ENCODE results near the gene TMEM163. TPM values are rescaled to one million over a fixed set of nuclear protein-coding genes. Genes with fewer than 3 reads are reported as not detected.
A peak's percentile ranks its signal among the peaks of the same experiment; 100 is the strongest.

Gene TMEM163
- total RNA-seq, 2 experiments from 2014 or later, result not detected

DNA sequence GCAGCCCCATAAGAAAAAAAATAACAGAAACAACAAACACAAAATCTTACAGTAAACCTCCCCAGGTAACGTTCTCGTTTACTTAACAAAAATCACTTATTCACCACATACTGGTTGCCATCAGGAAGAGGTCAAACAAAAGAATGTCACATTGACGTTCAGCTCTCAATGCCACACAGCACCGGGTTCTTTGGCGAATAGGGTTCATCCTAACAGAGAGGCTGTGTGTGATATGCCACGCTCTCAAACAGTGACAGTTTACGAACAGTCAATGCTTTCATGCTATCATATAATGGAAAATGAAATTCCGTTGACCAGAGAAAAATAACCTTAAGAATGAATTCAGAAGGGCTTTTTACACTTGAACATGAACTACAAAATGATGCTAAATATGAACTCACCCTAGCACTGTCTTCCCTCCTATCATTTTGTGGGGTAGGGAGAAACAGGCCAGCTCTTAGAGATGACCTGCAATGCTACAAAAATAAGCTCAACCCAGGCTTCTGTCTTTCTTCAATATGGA lies 2.0 kb downstream of the TMEM163 start:
- TF ChIP-seq, protein P1, sequence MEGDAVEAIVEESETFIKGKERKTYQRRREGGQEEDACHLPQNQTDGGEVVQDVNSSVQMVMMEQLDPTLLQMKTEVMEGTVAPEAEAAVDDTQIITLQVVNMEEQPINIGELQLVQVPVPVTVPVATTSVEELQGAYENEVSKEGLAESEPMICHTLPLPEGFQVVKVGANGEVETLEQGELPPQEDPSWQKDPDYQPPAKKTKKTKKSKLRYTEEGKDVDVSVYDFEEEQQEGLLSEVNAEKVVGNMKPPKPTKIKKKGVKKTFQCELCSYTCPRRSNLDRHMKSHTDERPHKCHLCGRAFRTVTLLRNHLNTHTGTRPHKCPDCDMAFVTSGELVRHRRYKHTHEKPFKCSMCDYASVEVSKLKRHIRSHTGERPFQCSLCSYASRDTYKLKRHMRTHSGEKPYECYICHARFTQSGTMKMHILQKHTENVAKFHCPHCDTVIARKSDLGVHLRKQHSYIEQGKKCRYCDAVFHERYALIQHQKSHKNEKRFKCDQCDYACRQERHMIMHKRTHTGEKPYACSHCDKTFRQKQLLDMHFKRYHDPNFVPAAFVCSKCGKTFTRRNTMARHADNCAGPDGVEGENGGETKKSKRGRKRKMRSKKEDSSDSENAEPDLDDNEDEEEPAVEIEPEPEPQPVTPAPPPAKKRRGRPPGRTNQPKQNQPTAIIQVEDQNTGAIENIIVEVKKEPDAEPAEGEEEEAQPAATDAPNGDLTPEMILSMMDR (IDR thresholded peaks at IDR 0.05), result no peak
- H3K36me3 Mint-ChIP-seq (ENCODE audit: low read depth), result no peaks in the 10 kb centered on the region
- H3K9me3 Mint-ChIP-seq, result no peaks in the 10 kb centered on the region
- POLR2A ChIA-PET, result interaction anchor here (0.6 kb wide), 1 partner anchor 11 kb away, joined by 3 read pairs; no protein-coding TSS in a partner anchor
- H3K4me3 Mint-ChIP-seq, result no peak overlapping the region
- CTCF ChIA-PET, result interaction anchor here (1.1 to 2.0 kb wide), 2 partner anchors 38 to 265 kb away, joined by 3 to 4 read pairs; no protein-coding TSS in a partner anchor
- no peak for ATAC-seq
- H3K27ac Mint-ChIP-seq, result no peak overlapping the region
- intact Hi-C loops (cut with micrococcal nuclease), result no loop called here
- peaks cover 67% of the 10 kb centered on the region for H3K27me3 Mint-ChIP-seq
- peaks cover 31% of the 10 kb centered on the region for H3K4me1 Mint-ChIP-seq (ENCODE audit: low read depth)
- DNase-seq, result no peak

- H3K4me3 Mint-ChIP-seq, result no peak overlapping the region
- CTCF ChIA-PET, result interaction anchor here (1.1 to 2.0 kb wide), 2 partner anchors 37 to 265 kb away, joined by 3 to 4 read pairs; no protein-coding TSS in a partner anchor
- H3K27me3 Mint-ChIP-seq, result peaks cover 66% of the 10 kb centered on the region
- no peak for ATAC-seq
- peaks cover 31% of the 10 kb centered on the region for H3K4me1 Mint-ChIP-seq (ENCODE audit: low read depth)
- TF ChIP-seq, protein P1 (IDR thresholded peaks at IDR 0.05), result no peak
- POLR2A ChIA-PET, result interaction anchor here (0.6 kb wide), 1 partner anchor 10 kb away, joined by 3 read pairs; no protein-coding TSS in a partner anchor
- no peak overlapping the region for H3K27ac Mint-ChIP-seq
- no peaks in the 10 kb centered on the region for H3K36me3 Mint-ChIP-seq (ENCODE audit: low read depth)
- no peaks in the 10 kb centered on the region for H3K9me3 Mint-ChIP-seq
- DNase-seq, result no peak
- intact Hi-C loops (cut with micrococcal nuclease), result no loop called here
Observed at GRCh38 chr2:134715932-134716643, 2.7 kb downstream of the TMEM163 start.

DNA sequence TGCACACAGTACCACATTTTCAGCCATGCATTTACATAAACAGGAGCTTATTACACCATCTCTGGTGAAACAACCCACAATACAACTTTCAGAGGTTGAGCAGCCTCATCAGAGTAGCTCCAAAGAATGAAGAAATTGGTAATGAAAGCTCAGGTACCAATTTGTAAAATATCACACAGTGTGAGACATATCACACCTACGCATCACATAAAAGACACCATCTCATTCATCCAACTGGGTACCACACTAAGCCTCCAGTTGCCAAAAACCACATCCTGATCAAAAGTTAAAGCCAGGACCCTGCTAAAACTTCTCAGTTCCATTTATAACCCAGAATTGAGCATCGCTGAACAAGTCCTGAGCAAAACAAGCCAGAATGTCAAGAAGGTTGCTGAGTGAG lies 4.6 kb downstream of the TMEM163 start:
- ChIA-PET CTCF (interaction anchor here (1.1 to 1.2 kb wide), 2 partner anchors 44 to 263 kb away, joined by 4 to 6 read pairs; no protein-coding TSS in a partner anchor), POLR2A (interaction anchor here (1.4 to 1.5 kb wide), 2 partner anchors 11 to 45 kb away, joined by 3 to 5 read pairs; no protein-coding TSS in a partner anchor)
- peak; percentile 80 for ATAC-seq
- no peak overlapping the region for H3K27ac Mint-ChIP-seq
- no peak overlapping the region for H3K4me3 Mint-ChIP-seq
- peaks cover 52% of the 10 kb centered on the region for H3K27me3 Mint-ChIP-seq
- intact Hi-C loops (cut with micrococcal nuclease), result no loop called here
- H3K9me3 Mint-ChIP-seq, result no peaks in the 10 kb centered on the region
- DNase-seq, result peak; percentile 33
- peaks cover 31% of the 10 kb centered on the region for H3K4me1 Mint-ChIP-seq (ENCODE audit: low read depth)
- H3K36me3 Mint-ChIP-seq (ENCODE audit: low read depth), result no peaks in the 10 kb centered on the region
- TF ChIP-seq, protein P1 (IDR thresholded peaks at IDR 0.05), result no peak

DNA sequence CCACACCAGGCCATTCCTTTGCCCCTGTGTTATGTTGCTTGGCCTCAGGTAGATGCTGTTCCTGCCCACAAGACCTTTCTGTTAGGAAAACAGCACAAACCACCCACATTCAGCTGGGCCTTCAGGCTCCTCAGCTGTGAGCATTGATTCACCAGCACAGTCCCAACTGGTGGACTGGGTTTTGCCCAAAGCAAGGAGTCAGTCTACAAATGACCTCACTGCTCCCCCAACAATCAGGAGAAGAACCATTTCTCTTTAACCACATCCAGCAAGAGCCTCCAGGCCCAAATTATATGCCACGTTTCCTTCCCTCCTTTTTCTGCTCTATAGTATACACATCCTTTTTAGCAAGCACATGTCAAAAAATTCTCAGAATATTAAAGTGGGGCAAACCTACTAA lies 5.2 kb downstream of the TMEM163 start:
- Mint-ChIP-seq H3K27ac (no peak overlapping the region), H3K4me3 (no peak overlapping the region), H3K4me1 (ENCODE audit: low read depth) (peaks cover 31% of the 10 kb centered on the region), H3K9me3 (no peaks in the 10 kb centered on the region), H3K27me3 (peaks cover 55% of the 10 kb centered on the region), H3K36me3 (ENCODE audit: low read depth) (no peaks in the 10 kb centered on the region)
- intact Hi-C loops (cut with micrococcal nuclease), result no loop called here
- TF ChIP-seq, protein P1 (IDR thresholded peaks at IDR 0.05), result no peak
- no peak for DNase-seq
- ChIA-PET POLR2A (interaction anchor here (1.5 kb wide), 1 partner anchor 45 kb away, joined by 3 read pairs; no protein-coding TSS in a partner anchor), CTCF (interaction anchor here (1.1 to 1.2 kb wide), 2 partner anchors 43 to 262 kb away, joined by 4 to 6 read pairs; no protein-coding TSS in a partner anchor)
- ATAC-seq, result no peak

DNA sequence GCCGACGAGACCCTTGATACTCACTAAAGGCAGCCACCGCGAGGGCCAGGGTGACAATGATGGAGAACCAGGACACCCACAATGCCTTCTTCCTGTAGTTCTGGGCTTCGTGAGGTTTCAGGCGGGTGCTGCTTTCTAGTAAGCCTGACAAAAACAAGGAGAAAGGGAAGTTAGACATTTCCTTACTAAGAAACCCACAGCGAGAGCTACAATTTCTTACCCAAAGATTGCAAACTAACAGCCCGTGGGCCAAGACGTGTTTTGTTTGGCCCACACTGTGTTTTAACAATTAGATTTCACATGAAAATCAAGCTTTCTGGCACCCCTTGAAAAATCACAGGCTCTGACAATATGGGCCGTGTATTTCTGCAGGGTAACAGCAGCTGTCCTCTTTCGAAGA lies 5.6 kb downstream of the TMEM163 start:
- CTCF ChIA-PET, result no interaction called here
- intact Hi-C loops (cut with micrococcal nuclease), result no loop called here
- Mint-ChIP-seq H3K4me1 (ENCODE audit: low read depth) (peaks cover 31% of the 10 kb centered on the region), H3K36me3 (ENCODE audit: low read depth) (no peaks in the 10 kb centered on the region), H3K9me3 (no peaks in the 10 kb centered on the region), H3K27ac (no peak overlapping the region), H3K4me3 (no peak overlapping the region), H3K27me3 (peaks cover 54% of the 10 kb centered on the region)
- DNase-seq (no peak), ATAC-seq (no peak)
- POLR2A ChIA-PET, result no interaction called here
- TF ChIP-seq, protein P1 (IDR thresholded peaks at IDR 0.05), result no peak
